Neuron (in vitro differentiated cells): Measurements from ENCODE around the gene TTC27.

Experiments
- H2AFZ ChIP-seq: one replicate; pipeline ENCODE4 v1.6.1; 2013; ENCODE audit warnings: low read depth, mild to moderate bottlenecking, inconsistent platforms, low read length, moderate library complexity
- H3K27me3 ChIP-seq: one replicate; pipeline ENCODE4 v1.6.1; 2013; ENCODE audit warnings: low read length; ENCODE audit not compliant: insufficient read depth
- H3K36me3 ChIP-seq: one replicate; pipeline ENCODE4 v1.6.1; 2013; ENCODE audit warnings: low read length; ENCODE audit not compliant: insufficient read depth
- H3K4me1 ChIP-seq: one replicate; pipeline ENCODE4 v1.6.1; 2013; ENCODE audit warnings: low read length; ENCODE audit not compliant: insufficient read depth
- H3K4me3 ChIP-seq: 2 replicates; pipeline ENCODE4 v1.5.1; 2013; ENCODE audit warnings: mild to moderate bottlenecking, low read length, moderate library complexity
- H3K9me3 ChIP-seq: one replicate; pipeline ENCODE4 v1.6.1; 2013; ENCODE audit warnings: low read length

Gene TTC27

GRCh38 chr2:32811696-32812095 lies 183.8 kb downstream of the TTC27 start:
- H3K4me1 ChIP-seq: peaks cover 5% of the 10 kb centered on the region
- no peaks in the 10 kb centered on the region for H3K27me3 ChIP-seq
- H3K9me3 ChIP-seq: peaks cover 3% of the 10 kb centered on the region
- H2AFZ ChIP-seq: no peak overlapping the region
- no peak overlapping the region for H3K4me3 ChIP-seq
- H3K36me3 ChIP-seq: no peaks in the 10 kb centered on the region

DNA sequence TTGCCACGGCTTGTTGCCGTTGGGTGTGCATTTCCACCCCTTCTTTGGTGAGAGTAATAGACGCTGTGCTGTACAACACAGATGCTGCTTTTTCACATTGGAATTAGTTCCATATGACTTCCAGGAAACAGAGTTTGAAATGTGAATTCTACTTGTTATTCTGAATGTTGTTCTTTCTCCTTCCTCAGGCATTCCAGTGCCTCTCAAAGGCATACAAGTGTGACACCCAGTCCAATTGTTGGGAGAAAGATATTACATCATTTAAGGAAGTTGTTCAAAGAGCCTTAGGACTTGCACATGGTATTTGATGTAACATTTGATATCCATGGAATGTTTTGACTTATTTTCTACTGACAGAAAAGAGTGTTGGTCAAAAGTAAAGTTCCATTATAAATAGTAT lies 184.5 kb downstream of the TTC27 start:
- Histone ChIP-seq H3K9me3 (peaks cover 3% of the 10 kb centered on the region), H3K4me3 (no peak overlapping the region), H3K4me1 (peaks cover 5% of the 10 kb centered on the region), H3K27me3 (no peaks in the 10 kb centered on the region), H2AFZ (no peak overlapping the region), H3K36me3 (no peaks in the 10 kb centered on the region)

DNA sequence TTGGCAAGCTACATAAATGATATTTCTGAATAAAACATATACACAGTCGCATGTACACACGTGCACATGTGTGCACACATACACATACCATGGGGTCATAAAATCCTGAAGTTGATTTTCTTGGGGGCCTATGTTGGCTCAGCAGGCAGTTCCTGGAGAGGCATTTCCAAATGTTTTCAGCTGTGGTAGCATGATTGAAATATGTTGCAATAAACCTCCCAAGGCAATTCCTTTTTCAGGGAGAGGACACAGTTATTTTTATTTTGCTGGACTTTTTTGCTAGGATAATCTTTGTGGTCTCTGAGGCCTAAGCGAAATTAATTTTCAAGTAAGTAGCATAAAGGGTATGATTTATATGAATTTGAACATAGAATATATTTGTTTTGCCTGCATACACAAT lies 192.2 kb downstream of the TTC27 start:
- no peaks in the 10 kb centered on the region for H3K27me3 ChIP-seq
- H3K9me3 ChIP-seq: no peaks in the 10 kb centered on the region
- no peak overlapping the region for H3K4me3 ChIP-seq
- H2AFZ ChIP-seq: no peak overlapping the region
- H3K36me3 ChIP-seq: no peaks in the 10 kb centered on the region
- H3K4me1 ChIP-seq: peaks cover 6% of the 10 kb centered on the region

DNA sequence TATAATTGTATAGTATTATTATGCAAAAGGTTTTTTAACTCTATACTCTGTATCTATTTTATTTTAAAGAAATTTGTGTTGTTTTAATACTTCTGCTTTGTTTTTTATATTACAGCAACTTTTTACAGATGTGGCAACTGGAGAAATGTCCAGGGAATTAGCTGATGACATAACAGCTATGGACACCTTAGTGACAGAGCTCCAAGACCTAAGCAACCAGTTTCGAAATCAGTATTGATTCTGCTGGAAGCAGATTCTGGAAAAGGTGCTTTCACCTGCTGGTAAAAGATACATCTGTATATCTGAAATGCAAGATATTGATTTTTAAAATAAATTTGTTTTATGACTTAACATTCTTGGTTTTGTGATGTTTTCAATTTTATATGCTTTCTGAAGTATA lies 192.9 kb downstream of the TTC27 start:
- Histone ChIP-seq H3K27me3 (no peaks in the 10 kb centered on the region), H3K9me3 (no peaks in the 10 kb centered on the region), H3K4me3 (no peak overlapping the region), H3K36me3 (no peaks in the 10 kb centered on the region), H2AFZ (no peak overlapping the region), H3K4me1 (peaks cover 10% of the 10 kb centered on the region)

GRCh38 chr2:32824070-32824809 lies 196.4 kb downstream of the TTC27 start:
- no peak overlapping the region for H3K4me3 ChIP-seq
- no peaks in the 10 kb centered on the region for H3K36me3 ChIP-seq
- H3K4me1 ChIP-seq: peaks cover 19% of the 10 kb centered on the region
- H3K27me3 ChIP-seq: no peaks in the 10 kb centered on the region
- no peaks in the 10 kb centered on the region for H3K9me3 ChIP-seq
- H2AFZ ChIP-seq: no peak overlapping the region

DNA sequence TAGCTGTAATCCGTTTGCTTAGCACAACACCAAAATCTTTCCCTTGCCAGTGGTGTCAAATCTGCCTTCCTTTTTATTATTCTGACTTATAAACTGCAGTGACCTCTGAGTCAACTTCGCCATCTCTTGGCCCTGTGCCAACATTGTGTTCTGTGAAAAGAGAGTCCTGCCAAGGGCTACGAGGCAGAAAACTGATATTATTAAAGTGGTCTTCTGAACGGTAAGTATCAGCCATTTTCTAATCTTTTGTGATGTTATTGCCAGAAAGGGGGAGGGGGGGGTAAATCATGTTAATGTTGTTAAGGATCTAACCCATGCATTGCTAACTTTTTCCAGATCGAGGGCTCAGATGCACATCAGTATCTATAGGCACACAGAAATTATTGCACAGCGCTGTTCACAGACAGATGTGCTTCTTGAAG lies 197.5 kb downstream of the TTC27 start:
- Histone ChIP-seq H3K36me3 (no peaks in the 10 kb centered on the region), H3K4me1 (peaks cover 19% of the 10 kb centered on the region), H3K4me3 (no peak overlapping the region), H3K27me3 (no peaks in the 10 kb centered on the region), H2AFZ (no peak overlapping the region), H3K9me3 (no peaks in the 10 kb centered on the region)

GRCh38 chr2:32830196-32830595 lies 202.3 kb downstream of the TTC27 start:
- no peak overlapping the region for H3K4me3 ChIP-seq
- no peak overlapping the region for H2AFZ ChIP-seq
- no peaks in the 10 kb centered on the region for H3K27me3 ChIP-seq
- H3K9me3 ChIP-seq: no peaks in the 10 kb centered on the region
- no peaks in the 10 kb centered on the region for H3K36me3 ChIP-seq
- peaks cover 27% of the 10 kb centered on the region for H3K4me1 ChIP-seq

- Histone ChIP-seq H3K9me3 (no peaks in the 10 kb centered on the region), H3K4me1 (peaks cover 16% of the 10 kb centered on the region), H3K27me3 (no peaks in the 10 kb centered on the region), H2AFZ (peak overlapping the region; percentile 50), H3K36me3 (no peaks in the 10 kb centered on the region), H3K4me3 (no peak overlapping the region)
Observed at GRCh38 chr2:32832821-32833220, 205.0 kb downstream of the TTC27 start.

DNA sequence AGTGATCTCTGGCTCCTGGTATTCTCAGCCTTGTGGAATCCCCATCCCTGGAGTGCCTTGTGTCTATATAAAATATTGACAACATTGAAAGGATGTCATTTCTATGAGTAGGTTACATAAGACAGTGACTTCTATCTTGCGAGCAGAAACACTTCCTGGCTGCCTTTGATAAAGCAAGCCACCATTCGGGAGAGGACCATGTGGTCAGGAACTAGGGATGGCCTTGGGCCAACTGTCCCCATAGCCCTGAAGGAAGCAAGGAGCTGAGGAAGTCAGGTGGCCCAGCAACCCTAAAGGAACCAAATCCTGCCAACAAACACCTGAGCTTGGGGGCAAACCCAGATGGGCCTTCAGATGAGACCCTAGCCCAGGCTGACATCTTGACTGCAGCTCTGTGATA lies 205.9 kb downstream of the TTC27 start:
- Histone ChIP-seq H3K4me3 (no peak overlapping the region), H2AFZ (no peak overlapping the region), H3K4me1 (peaks cover 16% of the 10 kb centered on the region), H3K9me3 (no peaks in the 10 kb centered on the region), H3K36me3 (no peaks in the 10 kb centered on the region), H3K27me3 (no peaks in the 10 kb centered on the region)

DNA sequence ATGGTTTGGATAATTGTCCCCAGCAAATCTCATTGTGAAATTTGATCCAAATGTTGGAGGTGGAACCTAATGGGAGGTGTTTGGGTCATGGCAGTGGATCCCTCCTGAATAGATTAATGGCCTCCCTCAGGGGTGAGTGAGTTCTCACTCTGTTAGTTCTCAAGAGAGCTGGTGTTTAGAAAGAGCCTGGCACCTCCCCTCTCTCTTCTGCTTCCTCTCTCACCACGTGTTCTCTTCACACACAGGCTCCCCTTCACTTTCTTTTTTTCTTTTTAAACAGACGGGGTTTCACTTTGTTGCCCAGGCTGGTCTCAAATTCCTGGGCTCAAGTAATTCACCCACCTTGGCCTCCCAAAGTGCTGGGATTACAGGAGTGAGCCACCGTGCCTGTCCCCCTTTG lies 207.3 kb downstream of the TTC27 start:
- H3K9me3 ChIP-seq: no peaks in the 10 kb centered on the region
- H3K27me3 ChIP-seq: no peaks in the 10 kb centered on the region
- peaks cover 16% of the 10 kb centered on the region for H3K4me1 ChIP-seq
- H3K4me3 ChIP-seq: no peak overlapping the region
- no peaks in the 10 kb centered on the region for H3K36me3 ChIP-seq
- H2AFZ ChIP-seq: no peak overlapping the region

- no peaks in the 10 kb centered on the region for H3K9me3 ChIP-seq
Observed at GRCh38 chr2:32836933-32837332, 209.1 kb downstream of the TTC27 start.

GRCh38 chr2:32838418-32838817 lies 210.6 kb downstream of the TTC27 start:
- H3K4me1 ChIP-seq: peaks cover 3% of the 10 kb centered on the region
- H3K27me3 ChIP-seq: no peaks in the 10 kb centered on the region
- no peak overlapping the region for H3K4me3 ChIP-seq
- no peaks in the 10 kb centered on the region for H3K36me3 ChIP-seq
- no peak overlapping the region for H2AFZ ChIP-seq
- H3K9me3 ChIP-seq: no peaks in the 10 kb centered on the region

More at GRCh38 chr2:32836933-32837332, 209.1 kb downstream of the TTC27 start:
- Histone ChIP-seq H3K4me3 (no peak overlapping the region), H3K4me1 (peaks cover 16% of the 10 kb centered on the region), H3K36me3 (no peaks in the 10 kb centered on the region), H2AFZ (no peak overlapping the region), H3K27me3 (no peaks in the 10 kb centered on the region)

DNA sequence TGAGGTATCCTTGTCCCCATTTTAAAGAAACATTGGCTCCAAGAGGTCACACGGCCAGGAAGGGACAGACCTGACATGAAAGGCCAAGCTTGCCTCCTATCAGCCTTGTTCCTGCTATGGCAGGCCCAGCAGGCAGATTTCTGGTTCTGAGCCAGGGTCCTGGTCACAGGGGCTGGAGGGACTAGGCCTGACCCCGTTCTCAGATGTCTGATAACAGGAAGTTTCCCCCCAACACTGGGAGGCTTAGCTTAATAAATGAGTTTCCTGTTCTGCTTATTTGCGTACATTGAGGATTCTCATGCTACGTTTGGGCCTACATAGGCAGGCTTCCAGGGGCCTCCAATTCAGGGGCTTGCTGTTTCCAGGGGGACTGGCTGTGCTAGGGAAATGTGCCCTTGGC lies 211.1 kb downstream of the TTC27 start:
- Histone ChIP-seq H3K27me3 (no peaks in the 10 kb centered on the region), H3K4me3 (no peak overlapping the region), H3K9me3 (no peaks in the 10 kb centered on the region), H2AFZ (no peak overlapping the region), H3K36me3 (no peaks in the 10 kb centered on the region), H3K4me1 (peaks cover 2% of the 10 kb centered on the region)
